HEK293 (cell line): Measurements from ENCODE around the gene TSEN54.

Source experiments
- CTCF ChIA-PET: fragments of 350-600 bp; formaldehyde crosslinking; extraction: SDS; loops from one replicate; lab custom pipeline; 2021; ENCODE audit warnings: antibody characterized with exemption; lab: Yijun Ruan, JAX
- POLR2A ChIA-PET: fragments of 300-600 bp; formaldehyde crosslinking; extraction: SDS; loops from one replicate; lab custom pipeline; 2020; ENCODE audit warnings: antibody characterized with exemption, inconsistent platforms; lab: Yijun Ruan, JAX
- H3K27ac ChIP-seq: fragments of 200-500 bp; sonication (Bioruptor generic); 2 replicates; pipeline ENCODE4 v1.5.1; 2014; ENCODE audit warnings: low read depth, low read length, control low read depth, inconsistent platforms; ENCODE audit errors: extremely low read depth
- H3K36me3 ChIP-seq, 2 experiments: fragments of 200-500 bp in 1 of 2; sonication (Bioruptor generic) in 1 of 2; 1 replicate in 1 of 2; 2 replicates in 1 of 2; pipeline ENCODE4 v1.5.1; 2014 to 2017; ENCODE audit warnings: inconsistent platforms in 2 of 2, low read length in 2 of 2; ENCODE audit not compliant: control insufficient read depth in 2 of 2, insufficient read depth in 1 of 2
- H3K4me1 ChIP-seq: fragments of 200-500 bp; sonication (Bioruptor generic); 2 replicates; pipeline ENCODE4 v1.5.1; 2014; ENCODE audit warnings: mild to moderate bottlenecking, low read length, inconsistent platforms; ENCODE audit not compliant: control insufficient read depth, insufficient read depth
- H3K4me3 ChIP-seq: 2 replicates; pipeline ENCODE4 v1.5.1; 2011; ENCODE audit warnings: low read depth, mild to moderate bottlenecking, control low read depth, low read length, moderate library complexity
- H3K9me3 ChIP-seq: fragments of 200-500 bp; sonication (Bioruptor generic); 2 replicates; pipeline ENCODE4 v1.5.1; 2014; ENCODE audit warnings: low read depth, low read length, inconsistent platforms; ENCODE audit not compliant: control insufficient read depth, insufficient read depth
- BCL11A ChIP-seq: fragments of 450-650 bp; formaldehyde crosslinking; IDR thresholded peaks from 2 replicates; pipeline ENCODE4 v1.5.1; 2016; ENCODE audit warnings: low read depth, missing biosample characterization, missing genetic modification characterization
- FEZF1 ChIP-seq: fragments of 450-650 bp; formaldehyde crosslinking; IDR thresholded peaks from 2 replicates; pipeline ENCODE4 v1.5.1; 2016; ENCODE audit warnings: missing biosample characterization, missing genetic modification characterization
- HIC1 ChIP-seq: fragments of 450-650 bp; formaldehyde crosslinking; IDR thresholded peaks from 2 replicates; pipeline ENCODE4 v1.5.1; 2016; ENCODE audit warnings: missing biosample characterization, missing genetic modification characterization
- PBX3 ChIP-seq: sonication (generic); formaldehyde crosslinking; IDR thresholded peaks from 2 replicates; pipeline ENCODE4 v1.8.1; 2022; ENCODE audit warnings: mild to moderate bottlenecking, moderate library complexity, missing genetic modification reagents
- PRDM4 ChIP-seq: fragments of 450-650 bp; formaldehyde crosslinking; IDR thresholded peaks from 2 replicates; pipeline ENCODE4 v1.5.1; 2017; ENCODE audit warnings: missing biosample characterization, missing genetic modification characterization
- ZNF121 ChIP-seq: fragments of 450-650 bp; formaldehyde crosslinking; IDR thresholded peaks from 2 replicates; pipeline ENCODE4 v1.5.1; 2016; ENCODE audit warnings: missing biosample characterization, missing genetic modification characterization
- ZNF138 ChIP-seq: fragments of 450-650 bp; formaldehyde crosslinking; IDR thresholded peaks from 2 replicates; pipeline ENCODE4 v1.5.1; 2016; ENCODE audit warnings: missing biosample characterization, missing genetic modification characterization, borderline replicate concordance
- ZNF175 ChIP-seq: fragments of 450-650 bp; formaldehyde crosslinking; IDR thresholded peaks from 2 replicates; pipeline ENCODE4 v1.5.1; 2016; ENCODE audit warnings: missing biosample characterization, missing genetic modification characterization
- ZNF19 ChIP-seq: fragments of 450-650 bp; formaldehyde crosslinking; IDR thresholded peaks from 2 replicates; pipeline ENCODE4; 2016; ENCODE audit warnings: missing biosample characterization, missing genetic modification characterization, low read depth
- ZNF202 ChIP-seq: fragments of 450-650 bp; formaldehyde crosslinking; IDR thresholded peaks from 2 replicates; pipeline ENCODE4 v1.5.1; 2016; ENCODE audit warnings: missing biosample characterization, missing genetic modification characterization, borderline replicate concordance
- ZNF214 ChIP-seq: fragments of 450-650 bp; formaldehyde crosslinking; IDR thresholded peaks from 2 replicates; pipeline ENCODE4 v1.5.1; 2017; ENCODE audit warnings: missing biosample characterization, mild to moderate bottlenecking, missing genetic modification characterization, borderline replicate concordance
- ZNF473 ChIP-seq: fragments of 450-650 bp; formaldehyde crosslinking; IDR thresholded peaks from 2 replicates; pipeline ENCODE4 v1.5.1; 2017; ENCODE audit warnings: missing biosample characterization, missing genetic modification characterization
- ZNF654 ChIP-seq: fragments of 450-650 bp; formaldehyde crosslinking; IDR thresholded peaks from 2 replicates; pipeline ENCODE4 v1.5.1; 2016; ENCODE audit warnings: low read depth, missing biosample characterization, missing genetic modification characterization
- ZNF660 ChIP-seq: fragments of 450-650 bp; IDR thresholded peaks from 2 replicates; pipeline ENCODE4 v1.5.1; 2018; ENCODE audit warnings: missing biosample characterization, mild to moderate bottlenecking, missing genetic modification characterization
- ZNF776 ChIP-seq: fragments of 450-650 bp; formaldehyde crosslinking; IDR thresholded peaks from 2 replicates; pipeline ENCODE4 v1.5.0; 2017; ENCODE audit warnings: missing biosample characterization, missing genetic modification characterization, borderline replicate concordance
- ZNF777 ChIP-seq: fragments of 450-650 bp; formaldehyde crosslinking; IDR thresholded peaks from 2 replicates; pipeline ENCODE4 v1.5.1; 2017; ENCODE audit warnings: missing biosample characterization, missing genetic modification characterization, borderline replicate concordance
- ZNF843 ChIP-seq: fragments of 450-650 bp; formaldehyde crosslinking; IDR thresholded peaks from 2 replicates; pipeline ENCODE4 v1.5.1; 2016; ENCODE audit warnings: missing biosample characterization, missing genetic modification characterization
- TF ChIP-seq, protein P1 (sequence below): fragments of 450-650 bp; formaldehyde crosslinking; IDR thresholded peaks from 2 replicates; pipeline ENCODE4 v1.5.1; 2016; ENCODE audit warnings: missing biosample characterization, missing genetic modification characterization
- TF ChIP-seq, protein P2 (sequence below): fragments of 450-650 bp; formaldehyde crosslinking; IDR thresholded peaks from 2 replicates; pipeline ENCODE4 v1.5.1; 2016; ENCODE audit warnings: missing biosample characterization, missing genetic modification characterization
- TF ChIP-seq, protein P3 (sequence below): fragments of 450-650 bp; formaldehyde crosslinking; IDR thresholded peaks from 2 replicates; pipeline ENCODE4 v1.5.1; 2016; ENCODE audit warnings: missing biosample characterization, missing genetic modification characterization

The TSEN54 gene

GRCh38 chr17:75571885-75572215 lies 55.5 kb downstream of the TSEN54 start:
- H3K4me3 ChIP-seq, result no peak overlapping the region
- H3K4me1 ChIP-seq, result no peaks in the 10 kb centered on the region
- peaks cover 0 to 3% of the 10 kb centered on the region in 2 experiments; a peak in 1 of 3 replicates for H3K36me3 ChIP-seq
- H3K9me3 ChIP-seq, result no peaks in the 10 kb centered on the region
- POLR2A ChIA-PET, result interaction anchor here (1.1 kb wide), 1 partner anchor 47 kb away, joined by 4 read pairs; no protein-coding TSS in a partner anchor
- no peak for TF ChIP-seq ZNF777
- TF ChIP-seq, all 188 proteins: peak for 0
- no peak overlapping the region for H3K27ac ChIP-seq
- CTCF ChIA-PET, result no interaction called here

- no peak overlapping the region for H3K4me3 ChIP-seq
- TF ChIP-seq HIC1 (tag by site-specific recombination), result no peak
- no peak for TF ChIP-seq ZNF660 (tag by site-specific recombination)
- TF ChIP-seq, protein P1, sequence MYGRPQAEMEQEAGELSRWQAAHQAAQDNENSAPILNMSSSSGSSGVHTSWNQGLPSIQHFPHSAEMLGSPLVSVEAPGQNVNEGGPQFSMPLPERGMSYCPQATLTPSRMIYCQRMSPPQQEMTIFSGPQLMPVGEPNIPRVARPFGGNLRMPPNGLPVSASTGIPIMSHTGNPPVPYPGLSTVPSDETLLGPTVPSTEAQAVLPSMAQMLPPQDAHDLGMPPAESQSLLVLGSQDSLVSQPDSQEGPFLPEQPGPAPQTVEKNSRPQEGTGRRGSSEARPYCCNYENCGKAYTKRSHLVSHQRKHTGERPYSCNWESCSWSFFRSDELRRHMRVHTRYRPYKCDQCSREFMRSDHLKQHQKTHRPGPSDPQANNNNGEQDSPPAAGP (tag by site-specific recombination), result no peak
- no peak for TF ChIP-seq ZNF214
- no peak for TF ChIP-seq ZNF175 (tag by site-specific recombination)
- TF ChIP-seq PBX3, result no peak
- TF ChIP-seq ZNF843, result no peak
- TF ChIP-seq, all 188 proteins: peak for 0
- Histone ChIP-seq H3K4me1 (no peaks in the 10 kb centered on the region), H3K36me3 (peaks cover 0 to 3% of the 10 kb centered on the region in 2 experiments; a peak in 1 of 3 replicates), H3K27ac (no peak overlapping the region), H3K9me3 (no peaks in the 10 kb centered on the region)
- ChIA-PET POLR2A (interaction anchor here (1.1 kb wide), 1 partner anchor 48 kb away, joined by 4 read pairs; no protein-coding TSS in a partner anchor), CTCF (no interaction called here)
These were observed 56.6 kb downstream of the TSEN54 start for GRCh38 chr17:75572713-75573539.

- ChIA-PET POLR2A (no interaction called here), CTCF (no interaction called here)
- Histone ChIP-seq H3K9me3 (no peaks in the 10 kb centered on the region), H3K4me1 (no peaks in the 10 kb centered on the region), H3K4me3 (no peak overlapping the region), H3K27ac (no peak overlapping the region), H3K36me3 (peaks cover 0 to 3% of the 10 kb centered on the region in 2 experiments; a peak in 1 of 3 replicates)
- TF ChIP-seq PRDM4 (tag by site-specific recombination), result no peak
- TF ChIP-seq ZNF19 (tag by site-specific recombination), result no peak
- no peak for TF ChIP-seq ZNF777
- TF ChIP-seq ZNF202 (tag by site-specific recombination), result no peak
- no peak for TF ChIP-seq ZNF776 (tag by site-specific recombination)
- no peak for TF ChIP-seq ZNF654 (tag by site-specific recombination)
- no peak for TF ChIP-seq BCL11A
- TF ChIP-seq, protein P2, sequence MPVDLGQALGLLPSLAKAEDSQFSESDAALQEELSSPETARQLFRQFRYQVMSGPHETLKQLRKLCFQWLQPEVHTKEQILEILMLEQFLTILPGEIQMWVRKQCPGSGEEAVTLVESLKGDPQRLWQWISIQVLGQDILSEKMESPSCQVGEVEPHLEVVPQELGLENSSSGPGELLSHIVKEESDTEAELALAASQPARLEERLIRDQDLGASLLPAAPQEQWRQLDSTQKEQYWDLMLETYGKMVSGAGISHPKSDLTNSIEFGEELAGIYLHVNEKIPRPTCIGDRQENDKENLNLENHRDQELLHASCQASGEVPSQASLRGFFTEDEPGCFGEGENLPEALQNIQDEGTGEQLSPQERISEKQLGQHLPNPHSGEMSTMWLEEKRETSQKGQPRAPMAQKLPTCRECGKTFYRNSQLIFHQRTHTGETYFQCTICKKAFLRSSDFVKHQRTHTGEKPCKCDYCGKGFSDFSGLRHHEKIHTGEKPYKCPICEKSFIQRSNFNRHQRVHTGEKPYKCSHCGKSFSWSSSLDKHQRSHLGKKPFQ, result no peak
- TF ChIP-seq, protein P3, sequence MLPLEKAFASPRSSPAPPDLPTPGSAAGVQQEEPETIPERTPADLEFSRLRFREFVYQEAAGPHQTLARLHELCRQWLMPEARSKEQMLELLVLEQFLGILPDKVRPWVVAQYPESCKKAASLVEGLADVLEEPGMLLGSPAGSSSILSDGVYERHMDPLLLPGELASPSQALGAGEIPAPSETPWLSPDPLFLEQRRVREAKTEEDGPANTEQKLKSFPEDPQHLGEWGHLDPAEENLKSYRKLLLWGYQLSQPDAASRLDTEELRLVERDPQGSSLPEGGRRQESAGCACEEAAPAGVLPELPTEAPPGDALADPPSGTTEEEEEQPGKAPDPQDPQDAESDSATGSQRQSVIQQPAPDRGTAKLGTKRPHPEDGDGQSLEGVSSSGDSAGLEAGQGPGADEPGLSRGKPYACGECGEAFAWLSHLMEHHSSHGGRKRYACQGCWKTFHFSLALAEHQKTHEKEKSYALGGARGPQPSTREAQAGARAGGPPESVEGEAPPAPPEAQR (tag by site-specific recombination), result no peak
- TF ChIP-seq FEZF1 (tag by site-specific recombination), result no peak
- no peak for TF ChIP-seq ZNF473 (tag by site-specific recombination)
- TF ChIP-seq ZNF138 (tag by site-specific recombination), result no peak
- no peak for TF ChIP-seq ZNF121 (tag by site-specific recombination)
These were observed 57.2 kb downstream of the TSEN54 start for GRCh38 chr17:75573540-75573957.
